RWPE1 (cell line): Measurements from ENCODE around the gene UBE4B.
A peak's percentile ranks its signal among the peaks of the same experiment; 100 is the strongest.
"Not testable (repeated sequence)": the region's sequence is repeated elsewhere in the genome, so short reads cannot be mapped to it uniquely, and the experiment has no call there.

ENCODE experiments used
- CTCF ChIA-PET: fragments of 350-600 bp; sonication (Branson Sonifier 250); formaldehyde crosslinking; extraction: SDS; loops from one replicate; lab custom pipeline; 2021; lab: Yijun Ruan, JAX
- POLR2A ChIA-PET: fragments of 400-600 bp; formaldehyde crosslinking; extraction: SDS; loops from one replicate; lab custom pipeline; 2020; ENCODE audit warnings: antibody characterized with exemption; ENCODE audit not compliant: low non-redundant PET; lab: Yijun Ruan, JAX
- DNase-seq: peaks from one replicate; pipeline ENCODE4 v3.0.0; 2012; ENCODE audit warnings: low spot score
- H3K27ac ChIP-seq: fragments of 450-650 bp; 2 replicates; pipeline ENCODE4 v1.5.1; 2017
- TF ChIP-seq, protein P1 (sequence below): fragments of 450-650 bp; conservative IDR thresholded peaks from 2 replicates; pipeline ENCODE4 v1.5.1; 2017; ENCODE audit warnings: low read depth, mild to moderate bottlenecking

UBE4B gene

GRCh38 chr1:10106241-10106640, 73.5 kb downstream of the UBE4B start:
- TF ChIP-seq, protein P1, sequence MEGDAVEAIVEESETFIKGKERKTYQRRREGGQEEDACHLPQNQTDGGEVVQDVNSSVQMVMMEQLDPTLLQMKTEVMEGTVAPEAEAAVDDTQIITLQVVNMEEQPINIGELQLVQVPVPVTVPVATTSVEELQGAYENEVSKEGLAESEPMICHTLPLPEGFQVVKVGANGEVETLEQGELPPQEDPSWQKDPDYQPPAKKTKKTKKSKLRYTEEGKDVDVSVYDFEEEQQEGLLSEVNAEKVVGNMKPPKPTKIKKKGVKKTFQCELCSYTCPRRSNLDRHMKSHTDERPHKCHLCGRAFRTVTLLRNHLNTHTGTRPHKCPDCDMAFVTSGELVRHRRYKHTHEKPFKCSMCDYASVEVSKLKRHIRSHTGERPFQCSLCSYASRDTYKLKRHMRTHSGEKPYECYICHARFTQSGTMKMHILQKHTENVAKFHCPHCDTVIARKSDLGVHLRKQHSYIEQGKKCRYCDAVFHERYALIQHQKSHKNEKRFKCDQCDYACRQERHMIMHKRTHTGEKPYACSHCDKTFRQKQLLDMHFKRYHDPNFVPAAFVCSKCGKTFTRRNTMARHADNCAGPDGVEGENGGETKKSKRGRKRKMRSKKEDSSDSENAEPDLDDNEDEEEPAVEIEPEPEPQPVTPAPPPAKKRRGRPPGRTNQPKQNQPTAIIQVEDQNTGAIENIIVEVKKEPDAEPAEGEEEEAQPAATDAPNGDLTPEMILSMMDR, result no peak
- CTCF ChIA-PET, result no interaction called here
- POLR2A ChIA-PET, result no interaction called here
- DNase-seq, result no peak
- peak overlapping the region; percentile 56 for H3K27ac ChIP-seq

GRCh38 chr1:10106756-10107475, 74.2 kb downstream of the UBE4B start:
- peak overlapping the region; percentile 81 for H3K27ac ChIP-seq
- no peak for DNase-seq
- ChIA-PET POLR2A (no interaction called here), CTCF (interaction anchor here (0.6 kb wide), 1 partner anchor 43 kb away, joined by 3 read pairs; no protein-coding TSS in a partner anchor)
- TF ChIP-seq, protein P1, result no peak

DNA sequence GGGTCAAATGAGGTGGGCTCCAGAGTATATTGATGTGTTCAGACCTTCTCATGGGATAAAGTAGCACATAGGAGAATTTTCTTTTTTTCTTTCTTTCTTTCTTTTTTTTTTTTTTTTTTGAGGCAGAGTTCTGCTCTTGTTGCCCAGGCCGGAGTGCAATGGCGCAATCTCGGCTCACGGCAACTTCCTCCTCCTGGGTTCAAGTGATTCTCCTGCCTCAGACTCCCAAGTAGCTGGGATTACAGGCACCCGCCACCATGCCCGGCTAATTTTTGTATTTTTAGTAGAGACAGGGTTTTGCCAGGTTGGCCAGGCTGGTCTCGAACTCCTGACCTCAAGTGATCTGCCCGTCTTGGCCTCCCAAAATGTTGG, 74.7 kb downstream of the UBE4B start:
- CTCF ChIA-PET, result interaction anchor here (0.6 to 1.5 kb wide), 2 partner anchors 43 to 103 kb away, joined by 3 read pairs; partner anchors contain the start of gene KIF1B
- POLR2A ChIA-PET, DNase-seq: not testable (repeated sequence)
- peak overlapping the region; percentile 81 for H3K27ac ChIP-seq

GRCh38 chr1:10108134-10108663, 75.4 kb downstream of the UBE4B start:
- POLR2A ChIA-PET, result no interaction called here
- CTCF ChIA-PET, result interaction anchor here (1.5 kb wide), 1 partner anchor 102 kb away, joined by 3 read pairs; the partner anchor contains the start of gene KIF1B
- H3K27ac ChIP-seq, result peak overlapping the region; percentile 81

GRCh38 chr1:10108948-10109708, 76.4 kb downstream of the UBE4B start:
- TF ChIP-seq, protein P1, result no peak
- POLR2A ChIA-PET, result no interaction called here

More at GRCh38 chr1:10108134-10108663, 75.4 kb downstream of the UBE4B start:
- TF ChIP-seq, protein P1, result no peak
- peak; percentile 71 for DNase-seq

GRCh38 chr1:10113501-10113900, 80.7 kb downstream of the UBE4B start:
- no peak overlapping the region for H3K27ac ChIP-seq
- TF ChIP-seq, protein P1, result no peak
- ChIA-PET CTCF (no interaction called here), POLR2A (no interaction called here)
- no peak for DNase-seq

More at GRCh38 chr1:10108948-10109708, 76.4 kb downstream of the UBE4B start:
- DNase-seq, result no peak
- H3K27ac ChIP-seq, result peak overlapping the region; percentile 18; the same call in 1 of the 2 replicates
- CTCF ChIA-PET, result interaction anchor here (1.5 kb wide), 1 partner anchor 101 kb away, joined by 3 read pairs; the partner anchor contains the start of gene KIF1B
